HG03565 (cell line): Measurements from ENCODE around the gene MAN2A2.
A peak's percentile ranks its signal among the peaks of the same experiment; 100 is the strongest.

Experiments used
- ATAC-seq: cut with Tn5 transposase; IDR thresholded peaks from one replicate; pipeline ENCODE4 v1.9.1; 2021; ENCODE audit warnings: mild to moderate bottlenecking, moderate library complexity; ENCODE audit not compliant: unreplicated experiment

Gene MAN2A2

DNA sequence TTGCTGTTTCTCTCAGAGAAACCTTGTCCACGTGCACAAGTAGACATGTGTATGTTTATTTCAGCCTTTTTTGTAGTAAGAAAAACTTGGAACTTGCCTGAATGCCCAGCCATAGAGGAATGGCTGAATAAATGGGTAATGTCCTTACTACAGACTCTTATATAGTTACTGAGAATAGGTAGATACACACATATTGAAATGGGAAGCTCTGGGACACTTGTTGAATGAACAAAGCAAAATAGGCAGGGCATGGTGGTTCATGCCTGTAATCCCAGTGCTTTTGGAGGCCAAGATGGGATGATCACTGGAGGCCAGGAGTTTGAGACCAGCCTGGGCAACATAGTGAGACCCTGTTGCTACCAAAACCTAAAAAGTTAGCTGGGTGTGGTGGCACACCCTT lies 33.7 kb downstream of the MAN2A2 start:
- ATAC-seq = no peak

DNA sequence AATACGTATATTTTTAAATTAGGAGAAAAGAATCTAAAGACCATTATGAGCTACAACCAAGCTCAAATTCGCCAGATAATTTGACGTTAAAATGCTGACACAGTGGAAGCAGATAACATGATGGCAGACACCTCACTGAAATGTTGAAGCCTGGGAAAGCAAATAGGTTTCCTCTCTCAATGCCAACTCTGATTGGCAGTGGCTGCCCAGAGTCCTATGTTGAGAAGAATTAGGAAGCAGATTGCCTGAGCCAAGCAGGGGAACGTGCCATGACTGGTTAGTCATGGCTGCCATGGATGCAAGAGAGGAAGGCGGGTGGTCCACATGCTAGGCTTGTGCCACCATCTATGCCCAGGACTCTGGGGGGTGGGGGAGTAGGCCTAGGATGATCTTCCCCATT lies 35.2 kb downstream of the MAN2A2 start:
- ATAC-seq = no peak

DNA sequence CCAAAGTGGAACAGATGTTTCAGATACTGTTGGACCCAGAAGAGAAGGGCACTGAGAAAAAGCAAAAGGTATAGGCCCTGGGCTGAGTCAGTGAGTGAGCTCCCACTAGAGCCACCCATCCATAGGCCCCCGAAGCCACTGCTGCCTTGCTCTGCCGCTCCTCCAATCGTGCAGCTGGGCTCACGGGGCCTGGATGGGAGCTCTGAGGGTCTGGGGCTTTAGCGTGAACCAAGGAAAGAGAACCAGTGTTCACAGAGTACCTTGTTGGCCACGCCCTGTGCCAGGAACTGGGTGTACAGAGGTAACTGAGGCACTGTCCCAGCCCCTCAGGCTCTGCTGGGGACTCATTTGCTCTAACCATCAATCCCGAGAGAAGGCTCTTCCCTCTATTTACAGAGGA lies 36.7 kb downstream of the MAN2A2 start:
- no peak for ATAC-seq

DNA sequence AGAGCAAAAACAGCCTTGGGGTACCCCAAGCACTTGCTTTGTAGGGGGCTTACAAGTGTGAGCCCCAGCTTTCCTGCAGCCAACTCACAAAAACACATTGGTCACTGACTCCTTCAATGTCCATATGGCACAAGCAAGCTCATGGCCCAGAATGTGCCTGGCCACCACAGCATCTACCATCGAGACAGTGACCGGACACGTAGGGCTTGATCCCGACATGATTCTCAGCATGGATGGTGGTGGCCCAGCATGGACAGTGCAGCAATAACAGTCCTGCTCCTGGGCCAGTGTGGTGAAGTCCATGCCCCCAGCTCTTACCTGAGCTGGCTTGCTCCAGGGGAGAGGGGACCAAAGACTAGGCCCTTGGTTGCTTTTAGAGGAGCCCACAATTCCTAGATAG lies 37.9 kb downstream of the MAN2A2 start:
- no peak for ATAC-seq

DNA sequence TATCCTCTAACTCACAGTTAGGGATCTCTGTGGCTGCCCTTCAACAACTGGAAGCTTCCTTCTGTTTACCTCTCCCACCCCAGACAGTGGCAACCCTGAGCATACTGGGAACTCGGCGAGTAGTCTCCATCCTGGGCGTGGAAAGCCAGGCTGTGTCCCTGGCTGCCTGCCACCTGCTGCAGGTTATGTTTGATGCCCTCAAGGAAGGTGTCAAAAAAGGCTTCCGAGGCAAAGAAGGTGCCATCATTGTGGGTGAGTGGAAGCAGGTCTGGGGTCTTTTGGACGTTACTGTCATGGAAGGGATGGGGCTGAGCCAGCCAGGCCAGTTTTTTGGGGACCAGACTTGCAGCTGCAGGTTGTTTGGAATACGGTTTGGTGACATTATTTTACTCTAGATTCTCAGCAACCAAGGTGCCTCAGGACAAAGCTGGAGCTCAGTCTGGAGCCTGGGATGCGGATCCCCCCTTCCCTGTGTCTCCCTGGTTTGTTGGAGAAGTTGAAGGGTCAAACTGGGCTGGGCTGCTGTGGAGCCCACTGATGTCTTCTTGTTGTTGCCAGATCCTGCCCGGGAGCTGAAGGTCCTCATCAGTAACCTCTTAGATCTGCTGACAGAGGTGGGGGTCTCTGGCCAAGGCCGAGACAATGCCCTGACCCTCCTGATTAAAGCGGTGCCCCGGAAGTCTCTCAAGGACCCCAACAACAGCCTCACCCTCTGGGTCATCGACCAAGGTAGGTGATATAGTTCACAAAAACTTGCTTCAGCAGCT lies 39.4 kb downstream of the MAN2A2 start:
- ATAC-seq = no peak

DNA sequence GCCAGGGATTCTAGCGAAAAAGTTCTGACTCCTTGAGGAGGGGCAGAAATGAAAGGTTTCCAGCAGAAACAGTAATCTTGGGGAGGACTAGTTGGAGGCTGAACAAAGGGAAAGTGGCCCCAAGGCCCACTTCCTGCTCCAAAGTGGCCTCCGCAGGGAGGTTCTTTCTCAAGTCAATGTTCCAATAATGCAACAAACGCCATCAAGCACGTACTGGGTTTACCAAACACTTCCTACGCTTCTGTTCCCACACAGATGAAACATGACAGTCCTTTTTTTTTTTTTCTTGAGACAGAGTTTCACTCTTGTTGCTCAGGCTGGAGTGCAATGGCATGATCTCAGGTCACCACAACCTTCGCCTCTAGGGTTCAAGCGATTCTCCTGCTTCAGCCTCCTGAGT lies 42.0 kb downstream of the MAN2A2 start:
- no peak for ATAC-seq

DNA sequence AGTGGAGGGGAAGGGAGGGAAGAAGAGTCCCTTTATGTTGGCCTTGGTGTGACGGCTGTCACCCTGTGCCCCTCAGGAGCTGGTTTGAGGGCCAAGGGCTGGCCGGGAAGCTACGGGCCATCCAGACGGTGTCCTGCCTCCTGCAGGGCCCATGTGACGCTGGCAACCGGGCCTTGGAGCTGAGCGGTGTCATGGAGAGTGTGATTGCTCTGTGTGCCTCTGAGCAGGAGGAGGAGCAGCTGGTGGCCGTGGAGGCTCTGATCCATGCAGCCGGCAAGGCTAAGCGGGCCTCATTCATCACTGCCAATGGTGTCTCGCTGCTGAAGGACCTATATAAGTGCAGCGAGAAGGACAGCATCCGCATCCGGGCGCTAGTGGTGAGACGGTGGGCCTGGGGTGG lies 43.4 kb downstream of the MAN2A2 start:
- ATAC-seq = no peak

DNA sequence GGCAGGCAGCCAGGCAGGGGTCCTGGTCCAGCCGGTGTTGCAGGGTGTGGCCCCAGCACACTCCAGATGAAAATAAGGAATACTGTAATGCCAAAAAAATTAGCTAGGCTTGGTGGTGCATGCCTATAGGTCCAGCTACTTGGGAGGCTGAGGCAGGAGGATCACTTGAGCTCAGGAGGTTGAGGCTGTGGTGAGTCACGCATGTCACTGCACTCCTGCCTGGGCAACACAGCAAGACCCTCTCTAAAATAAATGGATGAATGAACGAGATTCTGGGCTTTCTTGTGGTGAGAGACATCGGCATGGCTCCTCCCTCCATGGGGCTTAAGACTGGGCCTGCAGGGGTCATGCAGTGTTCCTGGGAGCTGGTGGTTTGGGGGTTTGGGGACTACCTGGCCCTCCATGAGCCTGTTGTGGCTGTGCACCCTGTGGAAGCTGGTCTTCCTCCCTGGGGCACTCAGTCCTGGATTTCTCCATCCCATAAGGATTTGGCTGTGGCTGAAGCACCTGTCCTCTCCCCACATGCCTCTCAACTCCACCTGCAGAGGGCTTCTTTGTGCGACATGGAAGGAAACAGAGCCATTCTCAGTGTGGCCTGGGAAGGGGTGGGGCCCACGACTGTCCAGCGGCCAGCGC lies 44.0 kb downstream of the MAN2A2 start:
- ATAC-seq = no peak

DNA sequence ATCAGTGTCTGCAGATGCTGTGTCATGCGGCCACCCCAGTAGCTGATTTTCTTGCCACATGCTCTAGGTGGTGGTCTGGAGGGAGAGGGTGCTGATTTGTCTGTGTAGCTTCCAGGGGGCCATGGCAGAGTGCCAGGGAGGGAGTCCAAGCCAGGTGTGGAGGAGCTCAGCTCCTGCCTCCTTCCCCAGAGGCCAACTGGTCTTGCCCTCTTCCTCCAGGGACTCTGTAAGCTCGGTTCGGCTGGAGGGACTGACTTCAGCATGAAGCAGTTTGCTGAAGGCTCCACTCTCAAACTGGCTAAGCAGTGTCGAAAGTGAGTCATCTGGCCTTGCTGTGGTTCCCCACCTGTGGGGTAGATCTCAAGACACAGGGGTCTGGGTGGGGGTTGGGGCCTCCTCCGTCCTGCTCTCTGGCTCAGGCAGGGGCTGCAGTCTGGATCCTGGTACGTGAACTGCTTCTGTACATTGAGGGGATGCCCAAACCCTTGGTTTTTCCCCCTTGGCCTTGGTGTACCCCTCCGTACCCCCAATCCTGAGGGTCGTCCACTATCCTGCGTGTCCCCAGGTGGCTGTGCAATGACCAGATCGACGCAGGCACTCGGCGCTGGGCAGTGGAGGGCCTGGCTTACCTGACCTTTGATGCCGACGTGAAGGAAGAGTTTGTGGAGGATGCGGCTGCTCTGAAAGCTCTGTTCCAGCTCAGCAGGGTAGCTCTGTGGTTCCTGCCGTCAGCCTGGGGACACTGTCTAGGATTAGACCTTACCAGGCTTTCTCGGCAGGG lies 44.7 kb downstream of the MAN2A2 start:
- ATAC-seq = no peak

DNA sequence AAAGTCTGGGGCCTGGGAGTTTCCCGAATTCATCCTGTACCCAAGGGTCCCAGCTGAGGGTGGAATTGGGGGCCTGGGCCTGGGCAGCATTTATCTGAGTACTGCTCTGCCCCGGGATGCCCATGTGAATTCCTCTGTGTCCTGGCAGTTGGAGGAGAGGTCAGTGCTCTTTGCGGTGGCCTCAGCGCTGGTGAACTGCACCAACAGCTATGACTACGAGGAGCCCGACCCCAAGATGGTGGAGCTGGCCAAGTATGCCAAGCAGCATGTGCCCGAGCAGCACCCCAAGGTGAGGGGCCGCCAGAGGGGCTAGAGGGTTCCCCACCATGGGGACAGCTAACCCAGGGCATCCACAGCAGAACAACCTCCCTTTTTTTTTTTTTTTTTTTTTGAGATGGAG lies 45.4 kb downstream of the MAN2A2 start:
- no peak for ATAC-seq

DNA sequence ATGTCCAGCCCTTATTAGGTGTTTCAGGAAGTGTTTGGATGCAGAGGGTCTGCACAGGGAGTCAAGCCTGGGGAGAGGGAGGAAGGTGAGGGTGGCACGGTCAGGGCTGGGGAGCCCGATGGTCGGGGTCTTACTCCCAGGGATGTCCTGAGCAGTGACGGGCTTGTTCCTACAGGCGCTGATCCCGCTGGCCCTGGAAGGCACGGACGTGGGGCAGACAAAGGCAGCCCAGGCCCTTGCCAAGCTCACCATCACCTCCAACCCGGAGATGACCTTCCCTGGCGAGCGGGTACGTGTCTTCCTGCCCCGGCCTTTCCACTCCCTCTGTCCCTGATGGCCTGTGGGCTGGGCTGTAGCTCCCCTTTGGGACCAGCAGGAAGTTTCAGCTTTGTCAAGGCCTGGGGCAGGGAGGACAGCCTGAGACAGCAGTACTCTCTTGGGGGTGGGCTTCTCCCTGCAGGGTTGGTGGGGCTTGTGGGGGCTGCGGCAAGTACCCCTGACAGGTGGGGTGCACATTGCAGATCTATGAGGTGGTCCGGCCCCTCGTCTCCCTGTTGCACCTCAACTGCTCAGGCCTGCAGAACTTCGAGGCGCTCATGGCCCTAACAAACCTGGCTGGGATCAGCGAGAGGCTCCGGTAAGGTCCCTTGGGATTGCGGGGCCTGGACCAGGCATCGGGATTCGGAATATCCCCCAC lies 47.0 kb downstream of the MAN2A2 start:
- no peak for ATAC-seq

DNA sequence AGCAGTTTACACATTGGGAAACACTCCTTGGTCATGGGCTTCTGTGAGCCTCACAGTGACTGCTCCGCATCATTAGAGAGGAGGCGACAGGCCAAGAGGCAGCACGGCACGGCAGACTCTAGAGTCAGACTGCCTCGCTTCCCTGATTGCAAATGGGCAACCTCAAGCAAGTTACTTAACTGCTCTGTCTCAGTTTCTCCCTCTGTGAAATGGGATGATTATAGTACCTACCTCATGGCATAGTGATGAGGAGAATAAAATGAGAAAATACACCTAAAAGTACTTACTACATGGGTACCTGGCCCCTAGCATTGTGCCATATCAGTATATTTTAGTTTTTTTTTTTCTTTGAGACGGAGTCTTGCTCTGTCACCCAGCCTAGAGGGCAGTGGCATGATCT lies 47.6 kb downstream of the MAN2A2 start:
- no peak for ATAC-seq

DNA sequence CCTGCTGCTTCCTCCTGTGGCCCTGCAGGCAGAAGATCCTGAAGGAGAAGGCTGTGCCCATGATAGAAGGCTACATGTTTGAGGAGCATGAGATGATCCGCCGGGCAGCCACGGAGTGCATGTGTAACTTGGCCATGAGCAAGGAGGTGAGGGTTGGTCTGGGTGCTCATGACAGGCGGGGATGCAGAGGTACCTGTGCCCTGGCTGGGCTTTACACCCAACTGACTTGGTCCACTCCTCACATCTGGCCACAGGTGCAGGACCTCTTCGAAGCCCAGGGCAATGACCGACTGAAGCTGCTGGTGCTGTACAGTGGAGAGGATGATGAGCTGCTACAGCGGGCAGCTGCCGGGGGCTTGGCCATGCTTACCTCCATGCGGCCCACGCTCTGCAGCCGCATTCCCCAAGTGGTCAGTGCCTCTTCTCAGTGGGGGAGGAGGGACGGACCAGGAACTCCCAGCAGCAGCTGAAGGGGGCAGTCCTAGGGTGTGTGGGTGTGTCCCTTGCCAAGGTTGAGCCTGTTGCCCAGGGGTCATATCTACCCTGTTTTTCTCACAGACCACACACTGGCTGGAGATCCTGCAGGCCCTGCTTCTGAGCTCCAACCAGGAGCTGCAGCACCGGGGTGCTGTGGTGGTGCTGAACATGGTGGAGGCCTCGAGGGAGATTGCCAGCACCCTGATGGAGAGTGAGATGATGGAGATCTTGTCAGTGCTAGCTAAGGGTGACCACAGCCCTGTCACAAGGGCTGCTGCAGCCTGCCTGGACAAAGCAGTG lies 50.0 kb downstream of the MAN2A2 start:
- no peak for ATAC-seq

DNA sequence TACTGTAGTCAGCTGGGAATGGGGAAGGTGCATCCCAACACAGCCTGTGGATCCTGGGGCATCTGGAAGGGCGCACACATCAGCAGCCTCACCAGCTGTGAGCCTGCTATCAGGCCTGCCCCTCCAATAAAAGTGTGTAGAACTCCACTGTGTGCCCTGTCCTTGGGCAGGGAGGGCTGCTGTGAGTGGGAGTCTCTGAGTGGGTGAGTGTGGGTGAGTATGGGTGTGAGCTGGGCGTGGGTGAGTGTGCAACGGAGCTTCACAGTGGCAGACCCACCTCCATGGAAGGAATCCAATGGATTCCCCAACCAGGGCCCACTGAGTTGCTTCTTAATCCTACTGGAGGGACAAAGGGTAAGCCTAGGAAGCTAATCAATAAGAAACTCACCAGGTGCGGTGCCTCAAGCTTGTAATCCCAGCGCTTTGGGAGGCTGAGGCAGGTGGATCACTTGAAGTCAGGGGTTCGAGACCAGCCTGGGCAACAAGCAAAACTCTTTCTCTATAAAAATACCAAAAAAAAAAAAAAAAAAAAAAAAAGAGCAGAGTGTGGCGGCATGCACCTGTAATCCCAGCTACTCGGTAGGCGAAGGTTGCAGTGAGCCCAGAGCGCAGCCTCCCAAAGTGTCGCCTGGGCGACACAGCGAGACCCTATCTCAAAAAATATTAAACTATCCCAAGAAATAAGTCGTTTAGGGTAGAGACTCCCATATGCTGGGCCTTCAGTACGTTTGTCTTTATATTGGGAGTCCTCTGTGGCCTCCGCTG lies 51.0 kb downstream of the MAN2A2 start:
- ATAC-seq = no peak

DNA sequence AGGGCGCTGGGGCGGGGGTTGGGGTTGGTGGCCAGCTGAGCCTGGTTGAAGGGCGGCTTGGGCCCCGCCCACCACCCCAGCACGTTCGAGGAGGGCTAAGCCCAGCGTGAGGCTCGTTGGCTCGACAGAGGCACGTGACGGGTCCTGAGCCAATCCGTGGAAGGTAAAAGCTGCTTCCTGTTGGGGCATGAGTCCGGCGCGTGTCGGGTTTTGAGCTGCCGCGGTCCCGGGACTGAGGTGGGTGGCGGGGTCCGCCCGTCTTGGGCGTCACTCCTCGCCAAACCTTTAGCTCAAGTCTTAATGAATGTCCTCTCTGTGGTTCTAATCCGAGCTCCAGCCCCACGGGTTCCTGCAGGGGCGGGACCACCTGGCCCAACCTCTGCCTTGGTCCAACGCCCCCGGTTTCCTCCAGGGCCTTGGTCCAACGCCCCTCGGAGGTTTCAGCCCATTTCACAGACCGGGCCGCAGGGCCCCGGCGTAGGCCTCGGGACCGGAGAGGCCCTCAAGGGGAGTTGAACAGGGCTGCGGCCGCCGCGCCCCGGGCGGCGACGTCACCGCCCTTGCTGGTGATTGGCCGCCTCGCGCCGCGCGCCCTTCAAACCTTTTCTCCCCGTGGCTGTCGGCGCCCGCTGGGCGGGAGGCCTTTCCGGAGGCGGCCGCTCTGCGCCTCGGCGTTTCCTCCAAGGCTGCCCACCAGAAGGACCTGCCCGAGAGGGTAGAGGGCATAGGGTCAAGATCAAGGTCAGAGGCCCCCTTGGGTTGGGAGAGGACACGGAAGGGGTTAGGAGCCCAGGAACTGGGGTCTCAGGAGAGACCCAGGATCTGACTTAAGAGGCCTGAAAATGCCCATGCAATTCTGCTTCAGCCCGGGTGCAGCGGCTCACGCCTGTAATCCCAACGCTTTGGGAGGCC lies 51.9 kb downstream of the MAN2A2 start, which contains the start of gene RCCD1:
Gene RCCD1, plus strand, starts transcription at position 173 of the 912 bp plus-strand sequence. CDS start 1,851 bp downstream, outside the sequence.
- ATAC-seq = peak; percentile 83

DNA sequence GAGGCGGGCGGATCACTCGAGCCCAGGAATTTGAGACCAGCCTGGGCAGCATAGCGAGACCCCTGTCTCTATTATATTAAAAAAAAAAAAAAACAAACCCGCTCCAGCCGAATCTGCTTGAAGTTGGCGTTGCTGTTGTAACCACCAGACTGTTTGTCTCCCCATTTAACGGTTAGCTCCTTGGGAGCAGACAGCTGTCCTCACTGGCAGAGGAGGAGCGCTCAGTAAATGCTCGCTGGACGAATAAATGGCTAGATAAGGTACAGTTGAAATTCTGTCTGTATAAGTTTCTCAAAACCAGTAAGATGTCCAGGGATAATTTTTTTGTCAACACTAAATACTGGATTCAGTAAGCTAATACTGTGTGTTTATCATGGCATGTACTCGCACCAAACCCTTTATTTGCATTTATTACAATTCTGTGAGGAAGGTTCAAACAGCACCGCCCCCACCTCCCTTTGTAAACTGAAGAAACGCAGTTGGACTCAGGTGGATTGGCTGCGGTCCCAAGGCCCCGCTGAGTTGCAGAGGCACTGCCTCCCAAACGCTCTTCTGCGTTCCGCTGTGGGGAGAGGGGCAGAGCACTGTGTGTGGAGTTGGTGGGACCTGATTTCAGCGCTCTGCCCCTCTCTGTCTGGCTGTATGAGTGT lies 52.6 kb downstream of the MAN2A2 start:
- no peak for ATAC-seq

DNA sequence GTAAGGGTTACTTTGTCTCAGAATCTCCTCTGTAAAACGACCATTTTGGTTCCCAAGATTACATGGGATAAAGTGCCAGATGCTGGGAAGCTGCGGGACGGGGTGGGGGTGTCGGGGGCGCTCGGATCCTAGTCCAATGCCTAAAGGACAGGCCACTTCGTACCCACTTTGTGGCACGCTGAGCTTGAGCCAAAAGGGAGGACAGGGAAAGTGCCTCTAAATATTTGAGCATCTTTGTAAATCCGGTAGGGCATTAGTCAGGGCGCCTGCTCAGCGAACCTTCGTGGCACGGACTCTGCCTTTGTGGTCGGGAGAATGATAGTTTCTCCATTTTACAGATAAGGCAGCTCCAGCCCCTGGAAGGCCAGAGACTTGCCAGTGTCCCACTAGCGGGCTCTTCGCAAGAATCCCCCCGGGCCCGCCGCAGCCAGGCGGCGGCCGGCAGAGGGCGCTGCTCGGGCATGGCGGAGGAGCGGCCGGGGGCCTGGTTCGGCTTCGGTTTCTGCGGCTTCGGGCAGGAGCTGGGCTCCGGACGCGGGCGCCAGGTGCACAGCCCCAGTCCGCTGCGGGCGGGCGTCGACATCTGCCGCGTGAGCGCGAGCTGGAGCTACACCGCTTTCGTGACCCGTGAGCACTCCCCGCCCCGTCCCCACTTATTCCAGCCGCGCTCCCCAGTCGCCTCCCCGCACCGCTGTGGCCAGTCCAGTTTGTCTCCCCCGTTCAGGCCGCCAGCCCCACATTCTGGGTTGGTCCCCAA lies 53.4 kb downstream of the MAN2A2 start:
- ATAC-seq = no peak
